Hair follicle dermal papilla cell (primary cell): Measurements from ENCODE around the gene CRMP1. TPM values are rescaled to one million over a fixed set of nuclear protein-coding genes. Genes with fewer than 3 reads are reported as not detected.

Experiments
- small RNA-seq: library from RNA; depleted of rRNA; stranded (forward); fragments of <200 nt; gene quantifications from one replicate; pipeline ENCODE3, GENCODE V24; 2012
- total RNA-seq: library from RNA; depleted of rRNA; stranded (reverse); fragments of >200 nt; gene quantifications from 2 replicates; pipeline ENCODE4 v1.2.3, GENCODE V29; 2012

Gene CRMP1
- 0.12 and 0.16 TPM in 2 replicates for total RNA-seq

GRCh38 chr4:5893004-5893580 is at the start of gene CRMP1:
Gene CRMP1 (minus strand): TSS chr4:5893086. CDS start chr4:5892969, 117 bp downstream.

Small RNA genes within 50 kb of the gene (small RNA-seq; reads per million reads assigned to genes)
- not detected for gene MIR378D1

Other genes starting within 250 kb of the CRMP1 start
- 14.2 and 16.6 TPM in 2 replicates for gene EVC2, start 184.5 kb downstream of the CRMP1 start, total RNA-seq
- gene EVC, start 181.9 kb downstream of the CRMP1 start, total RNA-seq = 49.4 and 71.2 TPM in 2 replicates
- gene C4orf50, start 125.3 kb upstream of the CRMP1 start, total RNA-seq = not detected in 2 replicates